Stimulated activated CD8-positive, alpha-beta memory T cell treated with anti-CD3 and anti-CD28 coated beads, Interleukin-12 subunit alpha, Interleukin-12 subunit beta, amount 100 ng/mL, for 1 hour (primary cell): ENCODE results near the gene GALNT18.
"Not testable (repeated sequence)": the region's sequence is repeated elsewhere in the genome, so short reads cannot be mapped to it uniquely, and the experiment has no call there.

Experiments used
- DNase-seq: peaks from one replicate; pipeline ENCODE4 v3.0.0-alpha.2; 2020; ENCODE audit warnings: low read depth

The GALNT18 gene

GRCh38 chr11:11458485-11458884, 163.3 kb downstream of the GALNT18 start:
- DNase-seq: no peak

- no peak for DNase-seq
Measured at GRCh38 chr11:11458001-11458400, 163.8 kb downstream of the GALNT18 start.

GRCh38 chr11:11456866-11457265, 164.9 kb downstream of the GALNT18 start:
- DNase-seq: no peak

- DNase-seq: no peak
Measured at GRCh38 chr11:11454671-11455223, 167.1 kb downstream of the GALNT18 start.

- DNase-seq: no peak
Measured at GRCh38 chr11:11451501-11452005, 170.3 kb downstream of the GALNT18 start.

- no peak for DNase-seq
Measured at GRCh38 chr11:11450744-11451362, 171.0 kb downstream of the GALNT18 start.

- no peak for DNase-seq
Measured at GRCh38 chr11:11449327-11449726, 172.5 kb downstream of the GALNT18 start.

GRCh38 chr11:11448626-11449025, 173.2 kb downstream of the GALNT18 start:
- DNase-seq: no peak

- not testable (repeated sequence) for DNase-seq
Measured at GRCh38 chr11:11447601-11448000, 174.2 kb downstream of the GALNT18 start.

- DNase-seq: no peak
Measured at GRCh38 chr11:11446967-11447366, 174.8 kb downstream of the GALNT18 start.

GRCh38 chr11:11446564-11446963, 175.2 kb downstream of the GALNT18 start:
- DNase-seq: no peak

GRCh38 chr11:11445441-11446185, 176.2 kb downstream of the GALNT18 start:
- no peak for DNase-seq

- no peak for DNase-seq
Measured at GRCh38 chr11:11444804-11445131, 177.0 kb downstream of the GALNT18 start.

GRCh38 chr11:11444027-11444803, 177.6 kb downstream of the GALNT18 start:
- no peak for DNase-seq

- no peak for DNase-seq
Measured at GRCh38 chr11:11442791-11443190, 179.0 kb downstream of the GALNT18 start.

- no peak for DNase-seq
Measured at GRCh38 chr11:11441516-11441915, 180.3 kb downstream of the GALNT18 start.

GRCh38 chr11:11441091-11441490, 180.7 kb downstream of the GALNT18 start:
- no peak for DNase-seq

- no peak for DNase-seq
Measured at GRCh38 chr11:11440144-11440543, 181.7 kb downstream of the GALNT18 start.

GRCh38 chr11:11439591-11439990, 182.2 kb downstream of the GALNT18 start:
- DNase-seq: no peak

- DNase-seq: no peak
Measured at GRCh38 chr11:11436715-11437313, 185.0 kb downstream of the GALNT18 start.

- no peak for DNase-seq
Measured at GRCh38 chr11:11435635-11436034, 186.2 kb downstream of the GALNT18 start.

GRCh38 chr11:11433960-11434359, 187.8 kb downstream of the GALNT18 start:
- DNase-seq: no peak
